OCI-LY7 (cell line): ENCODE results near the gene ZNF638.
"Not testable (repeated sequence)": the region's sequence is repeated elsewhere in the genome, so short reads cannot be mapped to it uniquely, and the experiment has no call there.

Experiments
- CTCF ChIP-seq: fragments of 200-600 bp; sonication (generic); conservative IDR thresholded peaks from 2 replicates; pipeline ENCODE4 v1.5.1; 2014; ENCODE audit warnings: mild to moderate bottlenecking, antibody characterized with exemption, low read length, moderate library complexity, mixed read lengths
- EZH2phosphoT487 ChIP-seq: fragments of 200-600 bp; sonication (generic); IDR thresholded peaks from 2 replicates; pipeline ENCODE4 v1.6.1; 2018; ENCODE audit warnings: low read depth, borderline replicate concordance, mild to moderate bottlenecking, mixed run types, antibody characterized with exemption, low read length, moderate library complexity, mixed read lengths

GRCh38 chr2:71317900-71318299 is 13.7 kb upstream of the ZNF638 start:
- TF ChIP-seq CTCF, EZH2phosphoT487: not testable (repeated sequence)
